Heart right ventricle (tissue), 16 donors: ENCODE data around the gene CLSTN2. TPM values are rescaled to one million over a fixed set of nuclear protein-coding genes. Genes with fewer than 3 reads are reported as not detected.

Source experiments
- ATAC-seq, 8 donors: fragments of 200-7000 bp; cut with Tn5 transposase; one replicate each; pipeline ENCODE4 v1.9.1; 2020; ENCODE audit warnings: mild to moderate bottlenecking in 8 of 8, moderate library complexity in 8 of 8, moderate number of reproducible peaks in 1 of 8
- DNase-seq, 2 donors: peaks; one replicate each; pipeline ENCODE4 v3.0.0-alpha.2; 2020
- H3K27ac ChIP-seq, 10 donors: fragments of 200-600 bp; sonication (generic) in 2 of 10; one replicate each; pipeline versions ENCODE4 v1.5.0 to v1.8.0; 2020 to 2022; ENCODE audit warnings: mild to moderate bottlenecking in 3 of 10
- H3K27me3 ChIP-seq, 7 donors: fragments of 200-600 bp; one replicate each; pipeline ENCODE4 v1.8.0; 2021 to 2022; ENCODE audit warnings: mild to moderate bottlenecking in 2 of 7
- H3K36me3 ChIP-seq, 9 donors: fragments of 200-600 bp; sonication (generic) in 1 of 9; one replicate each; pipeline versions ENCODE4 v1.5.0 to v1.8.0; 2020 to 2022; ENCODE audit warnings: mild to moderate bottlenecking in 2 of 9
- H3K4me1 ChIP-seq, 9 donors: fragments of 200-600 bp; sonication (generic) in 1 of 9; one replicate each; pipeline versions ENCODE4 v1.5.0 to v1.8.0; 2020 to 2022; ENCODE audit warnings: mild to moderate bottlenecking in 4 of 9
- H3K4me3 ChIP-seq, 10 donors: fragments of 200-600 bp; sonication (generic) in 2 of 10; one replicate each; pipeline versions ENCODE4 v1.5.0 to v1.8.0; 2020 to 2022; ENCODE audit warnings: mild to moderate bottlenecking in 7 of 10, moderate library complexity in 2 of 10
- H3K9me3 ChIP-seq, 11 donors: fragments of 200-600 bp in 10 of 11; sonication (generic) in 2 of 11; one replicate each; pipeline versions ENCODE4 v1.5.0 to v1.8.0; 2013 to 2022; ENCODE audit warnings: mild to moderate bottlenecking in 2 of 11, control low read depth in 1 of 11, moderate library complexity in 1 of 11
- WGBS, 2 donors: extraction: QIAGEN DNeasy Blood & Tissue Kit; methylation state at CpG; one replicate each; pipeline ENCODE4 v1.1.7; 2013; ENCODE audit warnings: inconsistent platforms in 1 of 2; 5-methylcytosine and 5-hydroxymethylcytosine counted together
- intact Hi-C, 10 donors: fragments of 100-400 bp; cut with DNase I; formaldehyde crosslinking; loops; one replicate each; pipeline versions ENCODE4 v1.11.1 to v1.14.2; 2022
- polyA plus RNA-seq, 2 donors: library from polyadenylated mRNA; stranded (reverse); fragments of 200-250 nt; gene quantifications; one replicate each; pipeline ENCODE4 v1.2.3, GENCODE V29; 2013
- total RNA-seq, 10 donors: library from RNA; stranded (reverse); fragmentation: NEBNext Ultra II Directional in 3 of 10; extraction: Animal tissue kit (Norgen Biotek cat#: 25700) in 3 of 10; gene quantifications; one replicate each; pipeline versions ENCODE4 v1.2.1 to v1.2.4, GENCODE V29; 2021 to 2023
- TF ChIP-seq, protein P1 (sequence below), 9 donors: fragments of 200-600 bp; sonication (generic) in 2 of 9; IDR thresholded peaks; one replicate each; pipeline versions ENCODE4 v1.5.0 to v1.8.0; 2021 to 2022; ENCODE audit warnings: antibody characterized with exemption in 9 of 9, mild to moderate bottlenecking in 5 of 9, moderate library complexity in 1 of 9
- donor health status: Arrhythmogenic right ventricular cardiomyopathy.
- donor health status: ischemic (EF 13 %, LVEDD 7.1; RV severe dilation, severe dysfunction).
- donor health status: healthy with polysubstance abuse.
- donor health status: DM: no; HTN: yes; CAD: no.
- donor health status: DM: no; HTN: no; CAD: no.
- donor health status: ischemic (EF 25% LVEDD 6.9; RV normal size, moderate dysfunction).
- donor health status: ischemic (EF 25% LVEDD 5.7; RV mildly dilated, moderate dysfunction).
- donor health status: healthy.
- donor health status: DM: yes; HTN: yes; CAD: no.
- donor health status: Ischemic cardiomyopathy.
- donor health status: ischemic (EF 35%, LVEDD 5.7; RV mildly dilated, moderate dysfunction).
- donor health status: nonischemic (EF 11% LVEDD 7.7; RV severe dilation, severe dysfunction).
- donor health status: DM: yes; HTN: yes; CAD: no.
- donor health status: PGD.
- donor health status: ischemic (EF 29% LVEDD 5.4; RV normal size, mild dysfunction).
- donor health status: nonischemic (EF 23%, LVEDD 6.1; RV moderate dilation, normal function).

CLSTN2 gene
- total and polyA plus RNA-seq, 12 donors: 0.57 to 10.7 (median 4.4) TPM

GRCh38 chr3:140216249-140216648 is 281.3 kb downstream of the CLSTN2 start:
- 61 to 65% methylated on average over 6 of the region's 6 CpGs for WGBS, 2 donors
- intact Hi-C loops: loop anchor here in 1 of 10 donors (5.0 kb wide), 1 partner anchor 89 kb away; no protein-coding TSS in a partner anchor

DNA sequence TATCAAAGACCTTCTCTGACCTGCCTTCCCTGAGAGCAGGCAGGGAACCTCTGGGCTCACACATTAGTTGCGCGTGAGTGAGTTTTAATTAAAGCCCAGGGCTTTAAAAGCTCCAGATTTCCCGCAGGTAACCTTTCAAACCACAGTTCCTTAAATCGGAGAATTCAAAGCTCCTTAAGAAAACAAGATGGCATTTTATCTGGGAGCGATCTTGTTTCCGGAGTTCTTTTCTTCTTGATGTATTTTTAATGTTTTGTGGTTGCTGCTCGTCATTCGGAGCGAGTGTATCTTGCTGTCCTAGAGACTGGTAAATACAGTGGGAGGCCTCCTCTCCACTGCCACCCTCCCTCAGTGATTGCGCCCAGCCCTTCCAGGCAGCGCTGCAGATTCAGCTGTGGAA is 284.3 kb downstream of the CLSTN2 start:
- no peak overlapping the region for H3K27ac ChIP-seq
- no peaks in the 10 kb centered on the region for H3K4me1 ChIP-seq
- TF ChIP-seq, protein P1, sequence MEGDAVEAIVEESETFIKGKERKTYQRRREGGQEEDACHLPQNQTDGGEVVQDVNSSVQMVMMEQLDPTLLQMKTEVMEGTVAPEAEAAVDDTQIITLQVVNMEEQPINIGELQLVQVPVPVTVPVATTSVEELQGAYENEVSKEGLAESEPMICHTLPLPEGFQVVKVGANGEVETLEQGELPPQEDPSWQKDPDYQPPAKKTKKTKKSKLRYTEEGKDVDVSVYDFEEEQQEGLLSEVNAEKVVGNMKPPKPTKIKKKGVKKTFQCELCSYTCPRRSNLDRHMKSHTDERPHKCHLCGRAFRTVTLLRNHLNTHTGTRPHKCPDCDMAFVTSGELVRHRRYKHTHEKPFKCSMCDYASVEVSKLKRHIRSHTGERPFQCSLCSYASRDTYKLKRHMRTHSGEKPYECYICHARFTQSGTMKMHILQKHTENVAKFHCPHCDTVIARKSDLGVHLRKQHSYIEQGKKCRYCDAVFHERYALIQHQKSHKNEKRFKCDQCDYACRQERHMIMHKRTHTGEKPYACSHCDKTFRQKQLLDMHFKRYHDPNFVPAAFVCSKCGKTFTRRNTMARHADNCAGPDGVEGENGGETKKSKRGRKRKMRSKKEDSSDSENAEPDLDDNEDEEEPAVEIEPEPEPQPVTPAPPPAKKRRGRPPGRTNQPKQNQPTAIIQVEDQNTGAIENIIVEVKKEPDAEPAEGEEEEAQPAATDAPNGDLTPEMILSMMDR (IDR thresholded peaks at IDR 0.05): no peak
- ATAC-seq: no peak
- no peak overlapping the region for H3K4me3 ChIP-seq
- H3K9me3 ChIP-seq: no peaks in the 10 kb centered on the region
- intact Hi-C loops: loop anchor here in 1 of 10 donors (5.0 kb wide), 1 partner anchor 92 kb away; no protein-coding TSS in a partner anchor
- no peaks in the 10 kb centered on the region for H3K27me3 ChIP-seq
- H3K36me3 ChIP-seq: no peaks in the 10 kb centered on the region
- 77 to 81% methylated on average over 11 of the region's 11 CpGs for WGBS, 2 donors
- no peak for DNase-seq

More at GRCh38 chr3:140216249-140216648, 281.3 kb downstream of the CLSTN2 start:
- DNase-seq (no peak), ATAC-seq (peak in 1 of 8 donors; percentile 41)
- Histone ChIP-seq H3K4me1 (no peaks in the 10 kb centered on the region), H3K27me3 (no peaks in the 10 kb centered on the region), H3K36me3 (no peaks in the 10 kb centered on the region), H3K9me3 (no peaks in the 10 kb centered on the region), H3K27ac (no peak overlapping the region), H3K4me3 (no peak overlapping the region)
- TF ChIP-seq, protein P1 (IDR thresholded peaks at IDR 0.05): peak in 7 of 9 donors; percentile 28 to 51 (median 47)

- Histone ChIP-seq H3K4me3 (no peak overlapping the region), H3K4me1 (no peaks in the 10 kb centered on the region), H3K27ac (no peak overlapping the region), H3K27me3 (no peaks in the 10 kb centered on the region), H3K36me3 (no peaks in the 10 kb centered on the region), H3K9me3 (no peaks in the 10 kb centered on the region)
- 75 to 78% methylated on average over 2 of the region's 2 CpGs for WGBS, 2 donors
- intact Hi-C loops: loop anchor here in 1 of 10 donors (5.0 kb wide), 1 partner anchor 93 kb away; no protein-coding TSS in a partner anchor
- TF ChIP-seq, protein P1 (IDR thresholded peaks at IDR 0.05): peak in 1 of 9 donors; percentile 21
- ATAC-seq (no peak), DNase-seq (no peak)
These were observed 285.0 kb downstream of the CLSTN2 start for GRCh38 chr3:140219923-140220452.

DNA sequence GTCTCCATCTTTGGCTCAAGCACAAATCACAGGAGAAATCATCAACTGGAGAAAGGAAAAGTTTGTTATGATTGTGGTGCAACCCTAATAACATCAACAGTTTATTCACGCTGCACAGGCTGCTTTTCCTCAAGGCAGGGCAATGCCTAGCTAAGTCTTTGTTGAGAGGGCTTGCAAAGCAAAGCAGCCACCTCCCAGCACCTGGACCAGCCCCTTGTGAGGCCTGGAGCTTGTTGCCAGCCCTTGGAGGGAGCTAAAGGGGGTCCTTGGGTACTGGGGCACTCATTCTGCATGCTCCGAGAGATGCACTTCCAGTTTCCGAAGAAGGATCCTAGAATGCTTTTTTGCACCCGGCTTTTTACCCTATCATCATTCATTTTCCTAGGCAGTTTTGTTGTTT is 288.2 kb downstream of the CLSTN2 start:
- Histone ChIP-seq H3K4me1 (no peaks in the 10 kb centered on the region), H3K4me3 (no peak overlapping the region), H3K9me3 (peaks cover 0 to 5% (median 0%) of the 10 kb centered on the region in 11 donors), H3K36me3 (no peaks in the 10 kb centered on the region), H3K27ac (no peak overlapping the region), H3K27me3 (no peaks in the 10 kb centered on the region)
- ATAC-seq (no peak), DNase-seq (no peak)
- intact Hi-C loops: no loop called here
- 70 to 85% methylated on average over 4 of the region's 4 CpGs for WGBS, 2 donors
- TF ChIP-seq, protein P1 (IDR thresholded peaks at IDR 0.05): no peak
